HEK293T (cell line): Measurements from ENCODE around the gene UPP1.
A peak's percentile ranks its signal among the peaks of the same experiment; 100 is the strongest.

Experiments used
- CTCF ChIA-PET: fragments of 350-600 bp; formaldehyde crosslinking; extraction: SDS; loops from one replicate; lab custom pipeline; 2021; ENCODE audit warnings: antibody characterized with exemption, inconsistent platforms; lab: Yijun Ruan, JAX
- POLR2A ChIA-PET: fragments of 350-600 bp; formaldehyde crosslinking; extraction: SDS; loops from one replicate; lab custom pipeline; 2020; ENCODE audit warnings: antibody characterized with exemption, inconsistent platforms; lab: Yijun Ruan, JAX
- DNase-seq: peaks from one replicate; pipeline ENCODE4 v3.0.0; 2012; ENCODE audit warnings: mixed read lengths; ENCODE audit errors: extremely low spot score
- ARNT ChIP-seq: fragments of 450-650 bp; IDR thresholded peaks from 2 replicates; pipeline ENCODE4 v1.6.1; 2017; ENCODE audit warnings: mild to moderate bottlenecking
- BHLHE40 ChIP-seq: fragments of 450-650 bp; IDR thresholded peaks from 2 replicates; pipeline ENCODE4 v1.6.1; 2016; ENCODE audit warnings: mild to moderate bottlenecking, moderate library complexity, borderline replicate concordance
- CTBP1 ChIP-seq: fragments of 450-650 bp; IDR thresholded peaks from 2 replicates; pipeline ENCODE4 v1.6.1; 2016; ENCODE audit warnings: borderline replicate concordance
- ELF4 ChIP-seq: fragments of 450-650 bp; IDR thresholded peaks from 2 replicates; pipeline ENCODE4 v1.6.1; 2017; ENCODE audit warnings: antibody characterized with exemption
- FOXA1 ChIP-seq: fragments of 450-650 bp; IDR thresholded peaks from 2 replicates; pipeline ENCODE4 v1.6.1; 2016; ENCODE audit warnings: mild to moderate bottlenecking
- FOXK2 ChIP-seq: fragments of 450-650 bp; IDR thresholded peaks from 2 replicates; pipeline ENCODE4 v1.6.1; 2016; ENCODE audit warnings: mild to moderate bottlenecking
- FOXM1 ChIP-seq: fragments of 450-650 bp; IDR thresholded peaks from 2 replicates; pipeline ENCODE4 v1.6.1; 2017; ENCODE audit warnings: mild to moderate bottlenecking, borderline replicate concordance
- HDGF ChIP-seq: fragments of 450-650 bp; IDR thresholded peaks from 2 replicates; pipeline ENCODE4 v1.6.1; 2017; ENCODE audit warnings: antibody characterized with exemption, borderline replicate concordance
- L3MBTL2 ChIP-seq: fragments of 450-650 bp; conservative IDR thresholded peaks from 2 replicates; pipeline ENCODE4 v1.6.1; 2016; ENCODE audit warnings: mild to moderate bottlenecking
- LEF1 ChIP-seq: fragments of 450-650 bp; IDR thresholded peaks from 2 replicates; pipeline ENCODE4 v1.6.1; 2017; ENCODE audit warnings: mild to moderate bottlenecking, borderline replicate concordance
- NFRKB ChIP-seq: fragments of 450-650 bp; IDR thresholded peaks from 2 replicates; pipeline ENCODE4 v1.6.1; 2016; ENCODE audit warnings: mild to moderate bottlenecking, moderate library complexity
- SP1 ChIP-seq: fragments of 450-650 bp; IDR thresholded peaks from 2 replicates; pipeline ENCODE4 v1.6.1; 2017
- SUZ12 ChIP-seq: fragments of 450-650 bp; IDR thresholded peaks from 2 replicates; pipeline ENCODE4 v1.6.1; 2016; ENCODE audit warnings: mild to moderate bottlenecking
- TARDBP ChIP-seq: fragments of 450-650 bp; IDR thresholded peaks from 2 replicates; pipeline ENCODE4 v1.6.1; 2016
- ZNF384 ChIP-seq: fragments of 450-650 bp; IDR thresholded peaks from 2 replicates; pipeline ENCODE4 v1.6.1; 2016
- TF ChIP-seq, protein P1 (sequence below): fragments of 450-650 bp; IDR thresholded peaks from 2 replicates; pipeline ENCODE4 v1.6.1; 2016

The UPP1 gene

DNA sequence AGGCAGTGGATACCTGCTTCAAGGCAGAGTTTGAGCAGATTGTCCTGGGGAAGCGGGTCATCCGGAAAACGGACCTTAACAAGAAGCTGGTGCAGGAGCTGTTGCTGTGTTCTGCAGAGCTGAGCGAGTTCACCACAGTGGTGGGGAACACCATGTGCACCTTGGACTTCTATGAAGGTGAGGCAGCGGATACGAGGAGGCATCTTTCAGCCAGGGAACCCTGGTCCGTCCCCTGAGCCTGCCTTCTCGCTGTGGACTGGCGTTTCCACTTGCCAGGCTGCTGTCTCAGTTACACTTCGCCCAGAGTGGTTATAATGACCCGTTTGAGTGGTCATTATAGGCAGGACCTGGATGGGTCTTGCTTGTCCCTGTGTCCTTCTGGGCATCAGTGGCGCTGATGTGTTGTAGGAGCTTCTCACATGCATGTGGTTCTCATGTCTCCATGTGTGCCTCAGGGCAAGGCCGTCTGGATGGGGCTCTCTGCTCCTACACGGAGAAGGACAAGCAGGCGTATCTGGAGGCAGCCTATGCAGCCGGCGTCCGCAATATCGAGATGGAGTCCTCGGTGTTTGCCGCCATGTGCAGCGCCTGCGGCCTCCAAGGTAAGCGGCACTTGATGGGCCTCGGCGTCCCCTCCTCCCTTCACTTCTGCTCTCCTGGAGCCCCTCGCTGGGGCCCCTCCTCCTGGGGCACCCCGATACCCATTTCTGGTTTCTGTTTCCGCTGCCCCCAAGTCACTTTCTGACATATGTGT is 18.0 kb downstream of the UPP1 start:
- ChIA-PET POLR2A (no interaction called here), CTCF (no interaction called here)
- DNase-seq = no peak
- TF ChIP-seq SUZ12 = no peak
- TF ChIP-seq LEF1 = no peak
- no peak for TF ChIP-seq NFRKB
- no peak for TF ChIP-seq FOXA1
- TF ChIP-seq HDGF = no peak
- no peak for TF ChIP-seq BHLHE40
- no peak for TF ChIP-seq ARNT
- TF ChIP-seq TARDBP = no peak
- no peak for TF ChIP-seq FOXK2
- TF ChIP-seq ELF4 = no peak
- no peak for TF ChIP-seq CTBP1
- TF ChIP-seq SP1 = no peak
- no peak for TF ChIP-seq FOXM1

DNA sequence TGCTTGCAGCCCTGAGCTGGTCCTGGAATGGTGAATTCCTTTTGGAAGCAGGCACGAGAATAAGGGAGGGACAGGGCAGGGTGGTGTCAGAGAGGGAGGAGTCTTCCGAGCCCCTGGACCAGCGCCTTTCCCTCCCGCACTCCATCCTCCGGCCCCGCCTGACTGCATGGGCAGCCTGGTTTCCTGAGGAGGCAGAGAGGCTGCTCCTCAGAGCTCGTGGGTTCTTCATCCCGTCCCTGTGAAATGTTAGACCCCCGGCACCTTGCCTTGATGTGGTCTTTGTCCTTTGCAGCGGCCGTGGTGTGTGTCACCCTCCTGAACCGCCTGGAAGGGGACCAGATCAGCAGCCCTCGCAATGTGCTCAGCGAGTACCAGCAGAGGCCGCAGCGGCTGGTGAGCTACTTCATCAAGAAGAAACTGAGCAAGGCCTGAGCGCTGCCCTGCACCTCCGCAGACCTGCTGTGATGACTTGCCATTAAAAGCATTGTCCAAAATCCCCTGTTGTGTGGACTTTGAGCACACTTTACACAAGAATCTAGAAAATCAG is 18.9 kb downstream of the UPP1 start:
- TF ChIP-seq NFRKB (no peak), SP1 (no peak), TARDBP (no peak), FOXM1 (no peak), BHLHE40 (no peak), L3MBTL2 (no peak), CTBP1 (no peak), FOXK2 (no peak), LEF1 (no peak), ELF4 (no peak), ZNF384 (no peak)
- ChIA-PET POLR2A (no interaction called here), CTCF (interaction anchor here (0.7 to 1.5 kb wide), 2 partner anchors 13 to 163 kb away, joined by 3 to 5 read pairs; no protein-coding TSS in a partner anchor)
- no peak for DNase-seq

DNA sequence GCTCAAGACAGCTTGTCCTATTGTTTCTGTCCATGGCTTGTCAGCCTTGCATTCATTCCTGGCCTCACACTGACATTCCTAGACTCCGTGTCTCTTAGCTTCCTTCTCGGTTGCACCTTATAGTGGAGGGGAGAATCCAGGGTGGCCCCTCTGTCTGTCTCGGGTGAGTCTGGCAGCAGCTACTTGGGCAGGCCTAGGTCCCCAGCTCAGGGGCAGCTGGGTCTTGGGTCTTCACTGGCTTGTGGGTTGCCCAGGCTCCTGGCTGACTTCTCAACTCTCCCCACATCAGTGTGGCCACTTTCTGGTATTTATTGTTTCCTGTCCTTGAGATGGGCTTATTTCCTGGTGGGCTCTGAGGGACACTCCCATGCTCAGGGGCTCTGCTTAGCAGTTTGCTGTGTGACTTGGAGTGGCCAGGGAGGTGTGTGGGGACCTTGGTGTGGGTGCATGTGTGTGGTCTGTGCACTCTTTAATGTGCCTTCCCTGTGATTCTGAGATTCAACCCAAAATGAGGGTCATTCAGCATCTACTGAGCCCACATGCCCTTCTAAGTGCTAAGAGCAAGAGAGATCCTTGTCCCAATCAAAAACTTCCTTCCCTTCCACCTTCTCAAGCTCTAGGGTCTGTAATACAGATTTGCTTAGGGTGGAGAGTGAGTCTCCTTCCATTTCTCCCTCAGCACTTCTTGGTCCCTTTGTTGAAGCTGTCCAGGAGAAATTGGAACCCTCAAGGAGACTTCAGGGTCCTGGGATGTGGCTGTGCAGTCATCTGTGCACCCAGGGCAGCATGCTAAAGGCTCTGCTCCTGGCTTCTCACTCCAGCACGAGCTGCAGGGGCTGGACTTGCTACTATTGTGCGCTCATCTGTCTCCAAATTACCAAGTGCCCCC is 20.1 kb downstream of the UPP1 start:
- ChIA-PET POLR2A (no interaction called here), CTCF (interaction anchor here (0.7 to 1.6 kb wide), 6 partner anchors 11 to 164 kb away, joined by 3 to 16 read pairs (median 4); partner anchors contain the start of gene SUN3)
- no peak for DNase-seq
- TF ChIP-seq FOXK2 = no peak
- TF ChIP-seq, protein P1, sequence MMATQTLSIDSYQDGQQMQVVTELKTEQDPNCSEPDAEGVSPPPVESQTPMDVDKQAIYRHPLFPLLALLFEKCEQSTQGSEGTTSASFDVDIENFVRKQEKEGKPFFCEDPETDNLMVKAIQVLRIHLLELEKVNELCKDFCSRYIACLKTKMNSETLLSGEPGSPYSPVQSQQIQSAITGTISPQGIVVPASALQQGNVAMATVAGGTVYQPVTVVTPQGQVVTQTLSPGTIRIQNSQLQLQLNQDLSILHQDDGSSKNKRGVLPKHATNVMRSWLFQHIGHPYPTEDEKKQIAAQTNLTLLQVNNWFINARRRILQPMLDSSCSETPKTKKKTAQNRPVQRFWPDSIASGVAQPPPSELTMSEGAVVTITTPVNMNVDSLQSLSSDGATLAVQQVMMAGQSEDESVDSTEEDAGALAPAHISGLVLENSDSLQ = no peak
- TF ChIP-seq ZNF384 = no peak
- no peak for TF ChIP-seq ARNT
- TF ChIP-seq HDGF = no peak
- no peak for TF ChIP-seq SUZ12
- no peak for TF ChIP-seq NFRKB
- no peak for TF ChIP-seq CTBP1
- no peak for TF ChIP-seq SP1

DNA sequence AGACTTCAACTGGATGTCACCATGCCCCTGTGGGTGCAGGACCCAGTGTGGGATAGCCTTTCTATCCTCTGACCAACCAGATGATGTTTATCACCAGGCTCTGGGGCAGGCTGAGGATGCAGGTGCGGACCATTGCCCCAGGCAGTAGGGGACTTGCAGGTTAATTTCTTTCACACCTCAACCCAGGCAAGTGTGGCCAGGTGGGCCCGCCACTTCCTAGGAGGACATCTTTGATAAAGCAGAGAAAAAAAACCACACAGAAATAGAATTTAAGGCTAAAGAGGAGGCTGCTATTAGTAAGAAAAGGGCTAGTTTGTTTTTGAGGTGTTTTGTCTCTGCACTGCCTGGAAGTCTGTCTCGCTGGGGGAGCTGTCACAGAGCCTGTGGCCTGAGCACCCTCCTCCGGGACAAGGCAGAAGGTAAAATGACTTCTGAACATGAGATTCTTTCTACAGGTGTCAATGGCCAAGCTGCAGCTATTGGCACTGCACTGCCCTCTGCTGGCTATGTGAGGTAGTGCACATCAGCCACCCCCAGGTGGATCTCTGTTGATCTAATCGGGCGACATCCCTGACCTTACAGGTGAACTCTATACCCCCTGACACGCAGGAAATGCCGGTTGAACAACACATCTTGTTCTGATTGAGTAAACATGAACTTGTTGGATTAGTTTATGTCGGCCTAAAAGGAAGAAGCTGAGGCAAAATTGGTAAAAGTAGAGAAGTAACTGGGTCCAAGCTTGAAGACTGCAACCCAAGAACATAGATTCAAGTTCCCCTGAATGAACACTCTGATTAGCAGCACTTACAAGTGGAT is 21.0 kb downstream of the UPP1 start:
- TF ChIP-seq ARNT (no peak), FOXA1 (no peak), CTBP1 (no peak), NFRKB (no peak), L3MBTL2 (no peak)
- TF ChIP-seq, protein P1 = no peak
- CTCF ChIA-PET = interaction anchor here (0.7 to 1.7 kb wide), 8 partner anchors 10 to 165 kb away, joined by 3 to 16 read pairs (median 3); partner anchors contain the start of gene SUN3
- POLR2A ChIA-PET = no interaction called here
- DNase-seq = peak; percentile 69

DNA sequence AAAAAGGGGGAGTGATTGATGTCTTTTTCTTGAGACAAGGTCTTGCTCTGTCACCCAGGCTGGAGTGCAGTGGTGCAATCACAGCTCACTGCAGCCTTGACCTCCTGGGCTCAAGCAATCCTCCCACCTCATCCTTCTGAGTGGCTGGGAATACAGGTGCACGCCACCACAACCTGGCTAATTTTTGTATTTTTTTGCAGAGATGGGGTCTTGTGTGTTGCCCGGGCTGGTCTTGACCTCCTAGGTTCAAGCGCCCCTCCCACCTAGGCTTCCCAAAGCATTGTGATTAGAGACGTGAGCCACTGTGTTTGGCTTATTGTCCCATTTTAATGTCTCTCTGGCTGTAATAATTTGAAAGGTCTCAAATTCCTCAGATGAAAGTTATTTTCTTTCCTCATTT is 21.8 kb downstream of the UPP1 start:
- TF ChIP-seq LEF1 (no peak), FOXK2 (no peak), NFRKB (no peak), ARNT (no peak), SP1 (no peak), L3MBTL2 (no peak), FOXM1 (no peak)
- TF ChIP-seq, protein P1 = no peak
- CTCF ChIA-PET = interaction anchor here (0.7 to 1.7 kb wide), 7 partner anchors 15 to 166 kb away, joined by 3 to 16 read pairs (median 3); no protein-coding TSS in a partner anchor
- no peak for DNase-seq
- POLR2A ChIA-PET = no interaction called here
